Effector memory CD8-positive, alpha-beta T cell (primary cell): Measurements from ENCODE around the gene ARHGEF28.

Source experiments
- ATAC-seq: fragments of 150-1000 bp; cut with Tn5 transposase; replicated peaks from 2 replicates; pipeline ENCODE4 v1.10.0; 2021; ENCODE audit warnings: mild to moderate bottlenecking, moderate library complexity
- DNase-seq, 3 experiments: peaks; one replicate each; pipeline ENCODE4 v3.0.0; 2021
- H3K27ac Mint-ChIP-seq, 2 donors: one replicate each; pipeline ENCODE4 v1.8.0; 2022; ENCODE audit warnings: mild to moderate bottlenecking in 2 of 2, mixed read lengths in 2 of 2, moderate library complexity in 2 of 2
- H3K27me3 Mint-ChIP-seq, 2 donors: one replicate each; pipeline ENCODE4 v1.8.0; 2022; ENCODE audit warnings: mixed read lengths in 2 of 2
- H3K36me3 Mint-ChIP-seq: one replicate; pipeline ENCODE4 v1.8.0; 2022; ENCODE audit warnings: mild to moderate bottlenecking, moderate library complexity, mixed read lengths; ENCODE audit not compliant: insufficient read depth
- H3K4me1 Mint-ChIP-seq, 2 donors: one replicate each; pipeline ENCODE4 v1.8.0; 2022; ENCODE audit warnings: low read depth in 2 of 2, mixed read lengths in 2 of 2
- H3K4me3 Mint-ChIP-seq, 2 donors: one replicate each; pipeline ENCODE4 v1.8.0; 2022; ENCODE audit warnings: mild to moderate bottlenecking in 2 of 2, mixed read lengths in 2 of 2, moderate library complexity in 2 of 2
- H3K9me3 Mint-ChIP-seq, 2 donors: one replicate each; pipeline ENCODE4 v1.8.0; 2022; ENCODE audit warnings: mixed read lengths in 2 of 2

The ARHGEF28 gene

DNA sequence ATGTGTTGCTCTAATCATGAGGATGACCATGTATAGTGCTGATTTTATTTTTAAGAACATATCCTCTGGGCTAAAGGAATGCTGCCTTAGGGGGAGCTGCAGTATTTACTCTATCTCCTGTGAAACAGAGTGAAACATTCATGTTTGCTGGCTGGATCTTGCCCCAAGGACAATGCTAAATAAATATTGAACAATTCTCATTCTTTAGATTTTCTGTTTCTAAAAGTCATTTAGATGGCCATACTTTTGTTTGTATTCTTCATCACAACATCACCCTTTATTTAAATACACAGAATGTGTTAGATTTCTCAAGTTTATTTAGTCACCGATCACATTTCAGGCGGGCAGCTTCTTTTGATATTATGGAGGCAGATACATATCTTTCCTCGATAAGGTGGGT, 103.3 kb downstream of the ARHGEF28 start:
- ATAC-seq (no peak), DNase-seq (no peak)
- no peak overlapping the region for H3K27ac Mint-ChIP-seq
- H3K36me3 Mint-ChIP-seq, result no peaks in the 10 kb centered on the region
- no peaks in the 10 kb centered on the region for H3K4me1 Mint-ChIP-seq
- no peaks in the 10 kb centered on the region for H3K27me3 Mint-ChIP-seq
- no peak overlapping the region for H3K4me3 Mint-ChIP-seq
- peaks cover 0 to 3% of the 10 kb centered on the region in 2 donors for H3K9me3 Mint-ChIP-seq

DNA sequence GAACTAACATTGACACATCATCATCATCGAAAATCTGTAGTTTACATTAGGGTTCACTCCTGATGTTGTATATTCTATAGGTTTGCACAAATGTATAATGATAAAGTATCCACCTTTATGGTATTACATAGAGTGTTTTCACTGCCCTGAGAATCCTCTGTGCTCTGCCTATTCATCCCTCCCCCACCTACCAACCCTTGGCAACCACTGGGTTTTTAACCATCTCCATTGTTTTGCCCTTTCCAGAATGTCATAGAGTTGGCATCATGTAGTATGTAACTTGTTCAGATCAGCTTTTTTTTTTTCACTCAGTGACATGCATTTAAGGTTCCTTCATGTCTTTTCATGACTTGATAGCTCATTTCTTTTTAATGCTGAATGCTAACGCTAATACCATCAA, 106.0 kb downstream of the ARHGEF28 start:
- H3K4me1 Mint-ChIP-seq, result no peaks in the 10 kb centered on the region
- DNase-seq, result no peak
- no peak overlapping the region for H3K27ac Mint-ChIP-seq
- no peak overlapping the region for H3K4me3 Mint-ChIP-seq
- H3K9me3 Mint-ChIP-seq, result peaks cover 0 to 3% of the 10 kb centered on the region in 2 donors
- no peaks in the 10 kb centered on the region for H3K36me3 Mint-ChIP-seq
- no peaks in the 10 kb centered on the region for H3K27me3 Mint-ChIP-seq
- no peak for ATAC-seq

DNA sequence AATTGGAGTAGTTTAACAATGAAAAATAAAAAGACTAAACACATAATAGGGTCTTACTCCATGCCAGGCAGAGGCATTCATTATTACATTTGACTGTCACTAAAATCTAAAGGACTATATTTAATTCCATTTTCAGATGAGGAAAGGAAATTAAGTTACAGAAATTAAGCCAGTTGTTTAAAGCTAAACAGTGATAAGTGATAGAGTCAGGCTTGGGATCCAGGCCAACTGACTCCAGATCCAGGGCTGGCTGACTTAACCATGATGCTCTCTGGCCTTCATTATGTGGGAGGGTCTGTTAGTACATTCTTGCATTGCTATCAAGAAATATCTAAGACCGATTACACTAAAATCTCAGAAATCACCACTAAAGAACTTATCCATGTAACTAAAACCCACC, 107.2 kb downstream of the ARHGEF28 start:
- ATAC-seq, result no peak
- Mint-ChIP-seq H3K27ac (no peak overlapping the region), H3K4me3 (no peak overlapping the region), H3K36me3 (no peaks in the 10 kb centered on the region), H3K4me1 (no peaks in the 10 kb centered on the region), H3K9me3 (peaks cover 0 to 3% of the 10 kb centered on the region in 2 donors), H3K27me3 (peaks cover 7 to 9% of the 10 kb centered on the region in 2 donors)
- DNase-seq, result no peak

DNA sequence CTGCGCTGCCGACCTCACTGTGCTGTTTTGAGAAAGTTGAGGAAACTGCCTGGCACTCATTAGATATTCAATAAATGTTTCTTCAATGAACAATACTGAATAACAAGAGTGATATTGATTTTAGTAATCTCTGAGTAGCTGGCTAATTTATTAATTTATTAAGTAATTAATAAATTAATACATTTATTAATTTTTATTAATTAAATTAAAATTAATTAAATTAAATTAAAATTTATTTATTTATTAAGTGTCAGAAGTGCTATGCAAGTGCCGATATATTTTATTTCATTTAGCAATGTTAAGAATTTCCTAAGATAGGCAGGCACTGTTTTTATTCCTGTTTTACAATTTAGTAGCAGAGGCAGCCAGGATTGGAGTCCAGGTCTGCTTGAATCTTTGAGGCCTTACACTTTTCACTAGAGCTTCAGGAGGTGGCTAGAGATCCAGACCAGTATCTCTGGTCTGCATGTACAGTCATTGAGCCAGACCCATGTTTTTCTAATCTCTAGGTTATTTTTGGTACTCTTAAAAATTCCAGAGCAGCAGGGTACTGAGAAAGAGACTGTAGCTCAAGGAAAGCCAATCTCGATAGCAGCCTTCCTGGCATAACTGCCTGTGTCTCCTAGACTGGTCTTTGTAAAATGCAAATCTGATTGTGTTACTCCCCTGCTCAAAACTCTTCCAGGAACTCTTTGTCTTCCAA, 109.2 kb downstream of the ARHGEF28 start:
- no peaks in the 10 kb centered on the region for H3K36me3 Mint-ChIP-seq
- H3K4me1 Mint-ChIP-seq, result no peaks in the 10 kb centered on the region
- no peak overlapping the region for H3K27ac Mint-ChIP-seq
- H3K4me3 Mint-ChIP-seq, result no peak overlapping the region
- peaks cover 0 to 3% of the 10 kb centered on the region in 2 donors for H3K9me3 Mint-ChIP-seq
- ATAC-seq, result no peak
- H3K27me3 Mint-ChIP-seq, result peaks cover 9 to 10% of the 10 kb centered on the region in 2 donors
- no peak for DNase-seq

DNA sequence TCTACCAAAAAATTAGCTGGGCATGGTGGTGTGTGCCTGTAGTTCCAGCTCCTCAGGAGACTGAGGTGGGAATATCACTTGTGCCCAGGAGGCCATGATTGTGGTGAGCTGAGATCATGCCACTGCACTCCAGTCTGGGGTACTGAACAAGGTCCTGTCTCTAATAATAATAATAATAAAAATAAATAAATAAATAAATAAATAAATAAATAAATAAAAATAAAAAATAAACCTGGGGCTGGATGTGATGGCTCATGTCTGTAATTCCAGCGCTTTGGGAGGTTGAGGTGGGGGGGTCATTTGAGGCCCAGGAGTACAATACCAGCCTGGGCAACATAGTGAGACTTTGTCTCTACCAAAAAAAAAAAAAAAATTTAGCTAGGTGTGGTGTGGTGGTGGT, 113.7 kb downstream of the ARHGEF28 start:
- H3K27ac Mint-ChIP-seq, result no peak overlapping the region
- no peak for ATAC-seq
- peaks cover 9 to 10% of the 10 kb centered on the region in 2 donors for H3K27me3 Mint-ChIP-seq

DNA sequence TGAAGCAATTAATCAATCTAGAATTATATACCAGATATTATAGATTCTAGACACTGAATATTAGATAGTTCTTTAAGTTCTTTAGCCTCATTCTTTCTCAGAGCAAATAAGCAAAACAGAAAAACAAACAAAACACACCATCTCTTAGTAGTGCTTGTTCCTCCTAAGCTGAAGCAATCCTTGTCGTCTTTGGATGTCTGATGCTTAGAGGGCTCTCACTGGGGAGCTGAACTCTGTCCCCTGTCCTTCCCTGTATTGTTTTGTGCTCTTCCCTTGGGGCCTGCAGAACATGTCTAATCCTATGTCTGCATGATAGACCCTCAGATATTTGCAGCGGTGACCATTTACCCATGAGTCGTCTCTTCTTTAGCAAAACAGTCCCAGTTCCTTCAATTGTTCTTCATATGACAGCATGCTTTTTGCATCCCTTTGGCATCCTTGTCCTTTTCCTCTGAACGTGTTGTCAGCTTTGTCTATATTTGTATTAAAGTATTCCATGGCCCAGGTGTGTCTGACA, 114.3 kb downstream of the ARHGEF28 start:
- no peak for DNase-seq
- H3K36me3 Mint-ChIP-seq, result no peaks in the 10 kb centered on the region
- no peak overlapping the region for H3K4me3 Mint-ChIP-seq
- peaks cover 9 to 10% of the 10 kb centered on the region in 2 donors for H3K27me3 Mint-ChIP-seq
- no peaks in the 10 kb centered on the region for H3K9me3 Mint-ChIP-seq
- ATAC-seq, result no peak
- no peaks in the 10 kb centered on the region for H3K4me1 Mint-ChIP-seq
- H3K27ac Mint-ChIP-seq, result no peak overlapping the region

More for the DNA sequence above, 113.7 kb downstream of the ARHGEF28 start:
- no peaks in the 10 kb centered on the region for H3K9me3 Mint-ChIP-seq
- no peaks in the 10 kb centered on the region for H3K4me1 Mint-ChIP-seq
- no peak overlapping the region for H3K4me3 Mint-ChIP-seq
- no peaks in the 10 kb centered on the region for H3K36me3 Mint-ChIP-seq
- no peak for DNase-seq

DNA sequence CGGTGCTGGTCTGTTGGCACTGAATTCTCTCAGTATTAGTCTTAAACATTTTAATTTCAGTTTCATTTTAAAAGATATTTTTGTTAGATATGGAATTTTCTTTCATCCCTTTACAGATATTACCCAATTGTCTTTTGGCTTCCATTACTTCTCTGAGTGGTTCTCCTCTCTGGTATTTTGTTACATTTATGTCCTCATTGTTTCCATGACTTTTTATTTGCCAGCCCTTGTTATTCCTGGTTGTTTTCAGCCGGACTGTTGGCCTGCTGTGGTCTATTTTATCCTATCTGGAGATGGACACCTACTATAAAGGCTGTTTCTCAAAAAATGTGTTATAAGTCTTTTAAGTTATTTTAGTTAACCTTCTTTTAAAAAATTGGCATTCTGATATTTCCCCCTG, 117.2 kb downstream of the ARHGEF28 start:
- Mint-ChIP-seq H3K9me3 (no peaks in the 10 kb centered on the region), H3K4me3 (no peak overlapping the region), H3K4me1 (no peaks in the 10 kb centered on the region), H3K27ac (no peak overlapping the region), H3K36me3 (no peaks in the 10 kb centered on the region), H3K27me3 (peaks cover 1 to 4% of the 10 kb centered on the region in 2 donors)
- no peak for DNase-seq
- ATAC-seq, result no peak

DNA sequence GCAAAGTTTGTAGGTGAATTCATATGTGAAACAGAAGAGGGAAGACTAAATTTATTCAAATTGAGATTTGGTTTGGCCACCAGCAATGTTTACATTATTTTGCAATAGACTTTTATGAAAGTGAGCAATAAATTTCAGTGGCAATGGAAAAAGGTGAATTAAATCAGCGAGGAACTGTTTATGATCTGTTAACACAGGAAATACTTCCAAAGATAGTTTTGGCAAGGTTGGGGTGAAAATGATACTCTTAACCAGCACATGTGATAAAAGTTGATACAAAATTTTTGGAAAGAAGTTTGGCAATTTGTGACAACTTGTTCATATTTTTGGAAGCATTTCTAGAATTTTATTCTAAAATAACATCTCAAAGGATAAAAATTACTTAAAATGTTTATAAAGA, 119.8 kb downstream of the ARHGEF28 start:
- H3K27ac Mint-ChIP-seq, result no peak overlapping the region
- ATAC-seq (no peak), DNase-seq (no peak)
- H3K4me3 Mint-ChIP-seq, result no peak overlapping the region
- peaks cover 0 to 23% of the 10 kb centered on the region in 2 donors for H3K27me3 Mint-ChIP-seq
- H3K36me3 Mint-ChIP-seq, result peaks cover 3% of the 10 kb centered on the region
- no peaks in the 10 kb centered on the region for H3K4me1 Mint-ChIP-seq
- H3K9me3 Mint-ChIP-seq, result no peaks in the 10 kb centered on the region

DNA sequence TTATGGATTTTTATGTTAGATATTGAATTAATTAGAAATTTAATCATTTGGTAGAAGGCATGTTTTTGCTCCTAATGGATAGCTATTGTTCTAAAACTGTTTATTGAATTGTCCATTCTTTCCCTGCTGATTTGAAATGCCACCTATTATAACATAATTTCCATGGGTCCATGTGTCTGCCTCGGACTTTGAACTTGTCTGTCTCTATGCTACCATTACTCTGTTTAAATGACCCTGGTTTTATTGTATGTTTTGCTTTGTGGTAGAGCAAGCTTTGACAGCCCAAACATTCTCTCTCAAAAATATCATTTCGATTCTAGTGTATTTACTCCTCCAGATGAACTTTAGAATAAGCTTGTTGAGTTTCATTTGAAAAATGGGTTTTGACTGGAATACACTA, 120.6 kb downstream of the ARHGEF28 start:
- H3K9me3 Mint-ChIP-seq, result no peaks in the 10 kb centered on the region
- no peak for ATAC-seq
- H3K27ac Mint-ChIP-seq, result no peak overlapping the region
- H3K4me3 Mint-ChIP-seq, result no peak overlapping the region
- peaks cover 0 to 4% of the 10 kb centered on the region in 2 donors for H3K4me1 Mint-ChIP-seq
- H3K27me3 Mint-ChIP-seq, result peaks cover 0 to 23% of the 10 kb centered on the region in 2 donors
- H3K36me3 Mint-ChIP-seq, result peaks cover 3% of the 10 kb centered on the region
- no peak for DNase-seq

DNA sequence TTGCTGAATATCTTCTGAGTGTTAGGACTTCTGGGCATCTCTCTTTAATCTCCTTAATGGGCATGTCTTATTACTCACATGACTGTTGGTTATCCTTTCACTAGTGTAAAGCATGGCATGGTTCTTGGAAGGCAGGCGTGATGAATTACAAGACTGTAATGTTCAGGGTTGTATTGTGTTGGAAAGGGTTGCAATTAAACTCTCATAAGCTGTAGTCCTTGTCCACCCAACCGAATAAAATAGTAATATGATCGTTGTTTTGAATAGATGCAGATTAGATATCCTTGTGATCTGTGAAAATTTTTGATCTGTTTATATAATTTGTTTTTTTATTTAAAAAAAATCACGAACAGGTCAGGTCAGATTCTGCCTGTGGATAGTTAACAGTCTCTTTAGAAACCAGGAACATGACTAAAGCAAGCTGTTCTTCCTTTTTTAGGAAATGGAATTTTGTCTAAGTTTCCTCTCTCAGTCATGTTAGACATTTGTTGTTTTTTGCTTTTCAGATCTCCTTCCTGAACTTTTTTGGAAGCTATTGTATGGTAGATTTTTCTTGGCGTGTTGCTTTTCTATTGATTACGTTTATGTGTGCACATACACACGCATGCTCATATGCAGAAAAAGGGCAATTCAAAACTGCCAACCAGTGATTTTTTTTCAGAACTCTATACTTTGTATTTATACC, 121.8 kb downstream of the ARHGEF28 start:
- Mint-ChIP-seq H3K9me3 (no peaks in the 10 kb centered on the region), H3K27ac (no peak overlapping the region), H3K4me3 (no peak overlapping the region), H3K36me3 (peaks cover 3% of the 10 kb centered on the region), H3K27me3 (peaks cover 0 to 36% of the 10 kb centered on the region in 2 donors), H3K4me1 (peaks cover 4 to 10% of the 10 kb centered on the region in 2 donors)
- ATAC-seq, result no peak
- no peak for DNase-seq

DNA sequence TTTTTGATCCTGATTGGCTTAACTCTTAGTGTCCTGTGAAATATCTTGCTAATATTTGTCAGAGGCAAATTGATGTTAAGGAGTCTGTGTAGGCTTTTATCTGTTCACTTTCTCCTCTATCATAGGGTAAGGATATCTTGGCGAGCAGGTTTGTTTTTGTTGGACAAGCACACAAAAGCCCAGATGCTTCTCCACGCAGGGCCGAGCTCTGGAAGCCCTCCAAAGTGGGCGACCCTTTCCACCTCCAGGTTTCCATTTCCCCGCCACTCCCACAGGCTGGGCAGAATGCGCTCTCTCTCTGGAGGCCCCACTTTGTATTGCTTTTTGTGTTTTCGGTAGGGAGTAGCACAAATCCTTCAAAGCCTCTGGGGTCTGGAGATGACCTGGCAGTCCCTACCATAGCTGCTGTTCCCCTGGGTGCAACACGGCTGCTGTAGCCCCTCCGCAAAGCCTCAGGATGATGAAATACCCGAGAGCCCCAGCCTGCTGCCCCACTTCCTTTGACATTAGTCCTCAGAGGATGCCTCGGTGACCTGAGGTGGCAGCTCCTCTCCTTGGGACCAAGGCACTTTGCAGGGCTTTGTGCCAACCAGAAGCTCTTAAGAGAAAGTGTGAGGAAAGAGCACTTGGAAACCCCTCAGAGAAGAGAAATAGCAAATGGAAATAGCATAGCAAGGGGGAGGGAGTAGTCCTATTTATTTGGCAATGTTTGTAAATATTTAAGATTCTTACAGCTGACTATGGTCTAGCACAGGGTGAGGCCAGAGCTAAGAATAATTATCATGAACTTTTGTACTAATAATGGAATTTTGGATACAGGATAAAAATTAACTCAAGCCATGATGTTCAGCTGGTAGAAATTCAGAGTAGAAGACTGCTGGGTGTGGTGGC, 122.8 kb downstream of the ARHGEF28 start:
- DNase-seq (no peak), ATAC-seq (no peak)
- peaks cover 4 to 10% of the 10 kb centered on the region in 2 donors for H3K4me1 Mint-ChIP-seq
- H3K27me3 Mint-ChIP-seq, result peaks cover 0 to 45% of the 10 kb centered on the region in 2 donors
- no peaks in the 10 kb centered on the region for H3K9me3 Mint-ChIP-seq
- H3K4me3 Mint-ChIP-seq, result no peak overlapping the region
- H3K27ac Mint-ChIP-seq, result no peak overlapping the region
- H3K36me3 Mint-ChIP-seq, result peaks cover 3% of the 10 kb centered on the region

DNA sequence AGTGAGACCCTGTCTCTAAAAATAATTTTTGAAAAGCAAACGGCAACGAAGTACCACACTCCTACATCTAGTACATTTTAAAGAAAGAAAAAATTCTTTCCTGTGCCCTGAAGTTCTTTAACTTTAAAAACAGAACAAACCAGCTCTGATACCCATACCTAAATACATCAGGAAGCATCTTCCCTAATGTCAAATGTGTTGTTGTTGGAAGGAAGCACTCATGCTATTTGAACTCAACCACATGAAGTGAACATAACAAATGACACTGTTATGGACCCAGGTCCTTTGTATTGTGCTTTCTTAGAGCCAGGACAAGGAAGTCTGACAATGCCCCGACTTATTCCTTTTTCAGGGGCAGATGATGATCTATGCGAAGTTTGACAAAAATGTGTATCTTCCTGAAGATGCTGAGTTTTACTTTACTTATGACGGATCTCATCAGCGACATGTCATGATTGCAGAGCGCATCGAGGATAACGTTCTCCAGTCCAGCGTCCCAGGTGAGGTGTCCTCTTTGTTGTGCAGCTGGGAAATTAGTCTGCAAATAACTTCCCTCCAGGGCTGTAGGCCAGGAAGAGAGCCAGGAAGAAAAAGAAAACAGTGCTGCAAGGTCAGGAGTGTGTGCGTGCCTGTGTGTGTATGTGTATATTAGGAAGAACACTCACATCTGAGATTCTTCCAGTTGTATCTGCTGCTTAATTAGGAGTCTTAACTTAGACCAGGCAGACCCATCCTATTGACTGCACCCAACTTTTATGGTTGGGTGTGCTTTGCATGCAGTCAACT, 123.7 kb downstream of the ARHGEF28 start:
- no peak for DNase-seq
- Mint-ChIP-seq H3K4me1 (peaks cover 4 to 10% of the 10 kb centered on the region in 2 donors), H3K9me3 (no peaks in the 10 kb centered on the region), H3K27ac (no peak overlapping the region), H3K36me3 (peaks cover 3% of the 10 kb centered on the region), H3K27me3 (peaks cover 0 to 54% of the 10 kb centered on the region in 2 donors), H3K4me3 (no peak overlapping the region)
- no peak for ATAC-seq
